Activated CD4-positive, alpha-beta T cell treated with anti-CD3 and anti-CD28 coated beads, Interleukin-2, amount 10 ng/mL, durations not matched to agents 24 days and 14 days (primary cell): ENCODE results near the gene NUDCD3. TPM values are rescaled to one million over a fixed set of nuclear protein-coding genes. Genes with fewer than 3 reads are reported as not detected.
"Not testable (repeated sequence)": the region's sequence is repeated elsewhere in the genome, so short reads cannot be mapped to it uniquely, and the experiment has no call there.

Source experiments
- DNase-seq: peaks from one replicate; pipeline ENCODE4 v3.0.0; 2022
- H3K27ac Mint-ChIP-seq: one replicate; pipeline ENCODE4 v1.8.0; 2022; ENCODE audit warnings: mild to moderate bottlenecking, mixed read lengths
- H3K27me3 Mint-ChIP-seq: one replicate; pipeline ENCODE4 v1.8.0; 2022; ENCODE audit warnings: mixed read lengths
- H3K36me3 Mint-ChIP-seq: one replicate; pipeline ENCODE4 v1.8.0; 2022; ENCODE audit warnings: low read depth, mild to moderate bottlenecking, mixed read lengths
- H3K4me1 Mint-ChIP-seq: one replicate; pipeline ENCODE4 v1.8.0; 2021; ENCODE audit warnings: mixed read lengths
- H3K4me3 Mint-ChIP-seq: one replicate; pipeline ENCODE4 v1.8.0; 2022; ENCODE audit warnings: mild to moderate bottlenecking, moderate library complexity, mixed read lengths
- H3K9me3 Mint-ChIP-seq: one replicate; pipeline ENCODE4 v1.8.0; 2021; ENCODE audit warnings: mixed read lengths
- intact Hi-C: fragments of 100-400 bp; cut with micrococcal nuclease; formaldehyde crosslinking; loops from one replicate; pipeline ENCODE4 v1.15.1; 2023
- total RNA-seq: library from RNA; stranded (reverse); gene quantifications from 2 replicates; pipeline ENCODE4 v1.2.3, GENCODE V29; 2022

NUDCD3 gene
- total RNA-seq, 1 donor from 2014 or later = 92.7 TPM

DNA sequence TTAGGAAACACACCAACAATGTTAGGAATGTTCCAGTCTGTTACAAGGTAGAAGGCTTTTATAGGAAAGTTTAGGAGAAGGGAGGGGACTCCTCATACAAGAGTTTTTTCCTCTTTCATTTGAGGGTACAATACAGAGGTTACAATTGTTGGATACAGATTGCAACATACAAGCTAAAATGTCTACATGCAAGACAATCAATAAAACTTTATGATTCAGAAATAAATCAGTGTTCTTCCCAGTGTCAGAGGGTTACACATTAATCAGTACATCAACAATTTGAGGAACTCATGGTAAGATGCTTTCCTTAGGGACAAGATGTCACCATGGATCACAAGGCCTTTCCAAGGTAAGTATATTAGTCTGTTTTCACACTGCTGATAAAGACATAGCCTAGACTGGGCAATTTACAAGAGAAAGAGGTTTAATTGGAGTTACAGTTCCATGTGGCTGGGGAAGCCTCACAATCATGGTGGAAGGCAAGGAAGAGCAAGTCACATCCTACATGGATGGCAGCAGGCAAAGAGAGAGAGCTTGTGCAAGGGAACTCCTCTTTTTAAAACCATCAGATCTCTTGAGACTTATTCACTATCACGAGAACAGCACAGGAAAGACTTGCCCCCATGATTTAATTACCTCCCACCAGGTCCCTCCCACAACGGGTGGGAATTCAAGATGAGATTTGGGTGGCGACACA, 16.3 kb upstream of the NUDCD3 start:
- H3K9me3 Mint-ChIP-seq = peaks cover 14% of the 10 kb centered on the region
- H3K4me1 Mint-ChIP-seq = not testable (repeated sequence)

GRCh38 chr7:44505595-44505994, 15.1 kb upstream of the NUDCD3 start:
- DNase-seq = no peak
- H3K36me3 Mint-ChIP-seq = no peaks in the 10 kb centered on the region
- peaks cover 4% of the 10 kb centered on the region for H3K4me1 Mint-ChIP-seq
- H3K27ac Mint-ChIP-seq = no peak overlapping the region
- H3K4me3 Mint-ChIP-seq = no peak overlapping the region
- H3K9me3 Mint-ChIP-seq = peaks cover 14% of the 10 kb centered on the region
- intact Hi-C loops = no loop called here
- H3K27me3 Mint-ChIP-seq = peaks cover 6% of the 10 kb centered on the region

More for the DNA sequence above, 16.3 kb upstream of the NUDCD3 start:
- intact Hi-C loops, H3K27ac Mint-ChIP-seq, H3K4me3 Mint-ChIP-seq, DNase-seq, H3K36me3 Mint-ChIP-seq, H3K27me3 Mint-ChIP-seq: not testable (repeated sequence)

DNA sequence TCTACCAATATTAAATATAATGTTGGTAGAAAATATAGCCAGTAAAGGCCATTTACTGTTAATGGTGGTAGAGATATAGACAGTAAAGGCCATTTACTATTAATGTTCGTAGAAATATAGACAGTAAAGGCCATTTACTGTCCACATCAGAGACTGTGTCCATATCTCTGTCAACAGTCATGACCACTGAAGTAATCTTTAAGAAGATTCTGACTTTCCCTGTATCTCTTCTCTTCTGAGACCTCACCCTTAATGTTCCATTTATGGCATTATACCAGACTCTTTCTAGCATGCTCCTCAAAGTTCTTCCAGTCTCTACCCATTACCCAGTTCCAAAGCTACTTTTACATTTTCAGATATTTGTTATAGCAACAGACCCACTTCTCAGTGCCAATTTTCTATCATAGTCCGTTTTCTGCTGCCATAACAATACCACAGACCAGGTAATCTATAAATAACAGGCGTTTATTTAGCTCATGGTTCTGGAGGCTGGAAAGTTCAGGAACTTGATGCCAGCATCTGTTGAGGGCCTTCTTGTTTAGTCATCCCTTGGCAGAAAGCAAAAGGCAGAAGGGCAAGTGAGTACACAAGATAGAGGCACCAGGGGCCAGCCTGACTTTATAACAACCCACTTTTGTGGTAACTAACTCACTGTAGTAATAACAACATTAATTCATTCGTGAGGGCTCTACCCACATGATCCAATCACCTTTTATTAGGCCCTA, 7.9 kb upstream of the NUDCD3 start:
- DNase-seq = no peak
- no peaks in the 10 kb centered on the region for H3K4me1 Mint-ChIP-seq
- peaks cover 4% of the 10 kb centered on the region for H3K27me3 Mint-ChIP-seq
- H3K27ac Mint-ChIP-seq = no peak overlapping the region
- H3K9me3 Mint-ChIP-seq = no peaks in the 10 kb centered on the region
- intact Hi-C loops = no loop called here
- H3K4me3 Mint-ChIP-seq = no peak overlapping the region
- no peaks in the 10 kb centered on the region for H3K36me3 Mint-ChIP-seq

- H3K36me3 Mint-ChIP-seq = no peaks in the 10 kb centered on the region
- no peaks in the 10 kb centered on the region for H3K9me3 Mint-ChIP-seq
- H3K4me1 Mint-ChIP-seq = no peaks in the 10 kb centered on the region
- intact Hi-C loops = no loop called here
- DNase-seq = no peak
- no peak overlapping the region for H3K4me3 Mint-ChIP-seq
- H3K27me3 Mint-ChIP-seq = peaks cover 4% of the 10 kb centered on the region
- H3K27ac Mint-ChIP-seq = no peak overlapping the region
These were observed 6.9 kb upstream of the NUDCD3 start for GRCh38 chr7:44497155-44498027.

DNA sequence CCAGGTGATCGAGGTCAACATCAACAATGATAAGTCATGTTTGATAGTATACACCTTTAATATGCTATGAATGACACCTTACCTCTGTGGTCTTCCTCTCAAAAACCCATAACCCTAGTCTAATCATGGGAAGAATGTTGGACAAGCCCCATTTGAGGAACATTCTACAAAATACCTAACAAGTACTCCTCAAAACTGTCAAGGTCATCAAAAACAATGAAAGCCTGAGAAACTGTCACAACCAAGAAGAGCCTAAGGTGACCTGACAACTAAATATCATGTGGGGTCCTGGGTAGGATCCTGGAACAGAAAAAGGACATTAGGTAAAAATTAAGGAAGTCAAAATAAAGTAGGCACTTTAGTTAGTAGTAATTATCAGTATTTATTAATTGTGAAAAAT, 5.9 kb upstream of the NUDCD3 start:
- Mint-ChIP-seq H3K9me3 (no peaks in the 10 kb centered on the region), H3K27ac (no peak overlapping the region), H3K4me1 (no peaks in the 10 kb centered on the region), H3K36me3 (no peaks in the 10 kb centered on the region), H3K27me3 (peaks cover 2% of the 10 kb centered on the region), H3K4me3 (no peak overlapping the region)
- no peak for DNase-seq
- intact Hi-C loops = no loop called here

DNA sequence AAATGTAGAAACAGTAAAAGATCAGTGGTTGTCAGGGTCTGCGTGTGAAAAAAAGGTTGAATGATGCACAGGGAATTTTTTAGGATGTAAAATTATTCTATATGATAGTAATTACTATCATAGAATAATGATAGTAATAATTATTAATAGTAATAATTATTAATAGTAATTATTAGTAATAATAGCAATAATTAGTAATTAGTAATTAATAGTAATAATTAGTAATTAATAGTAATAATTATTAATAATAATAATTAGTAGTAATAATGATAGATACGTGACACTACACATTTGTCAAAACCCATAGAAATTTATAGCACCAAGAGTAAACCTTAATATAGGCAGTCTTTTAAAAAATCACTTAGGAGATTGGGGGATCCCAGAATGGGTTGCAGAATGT, 4.5 kb upstream of the NUDCD3 start:
- H3K27me3 Mint-ChIP-seq = peaks cover 2% of the 10 kb centered on the region
- no peak for DNase-seq
- H3K27ac Mint-ChIP-seq = no peak overlapping the region
- H3K9me3 Mint-ChIP-seq = no peaks in the 10 kb centered on the region
- H3K4me1 Mint-ChIP-seq = peaks cover 6% of the 10 kb centered on the region
- intact Hi-C loops = loop anchor here (5.0 kb wide), 1 partner anchor 87 kb away; the partner anchor contains the start of gene TMED4
- no peak overlapping the region for H3K4me3 Mint-ChIP-seq
- peaks cover under 1% of the 10 kb centered on the region for H3K36me3 Mint-ChIP-seq

- H3K36me3 Mint-ChIP-seq = peaks cover 18% of the 10 kb centered on the region
- peaks cover 28% of the 10 kb centered on the region for H3K4me1 Mint-ChIP-seq
- intact Hi-C loops = loop anchor here (2.0 to 5.0 kb wide), 2 partner anchors 30 to 91 kb away; partner anchors contain the start of gene TMED4
- no peak for DNase-seq
- no peaks in the 10 kb centered on the region for H3K9me3 Mint-ChIP-seq
- H3K27ac Mint-ChIP-seq = peak overlapping the region; percentile 88
- no peaks in the 10 kb centered on the region for H3K27me3 Mint-ChIP-seq
- H3K4me3 Mint-ChIP-seq = peak overlapping the region; percentile 85
These were observed 771 bp upstream of the NUDCD3 start for GRCh38 chr7:44491229-44491628.

DNA sequence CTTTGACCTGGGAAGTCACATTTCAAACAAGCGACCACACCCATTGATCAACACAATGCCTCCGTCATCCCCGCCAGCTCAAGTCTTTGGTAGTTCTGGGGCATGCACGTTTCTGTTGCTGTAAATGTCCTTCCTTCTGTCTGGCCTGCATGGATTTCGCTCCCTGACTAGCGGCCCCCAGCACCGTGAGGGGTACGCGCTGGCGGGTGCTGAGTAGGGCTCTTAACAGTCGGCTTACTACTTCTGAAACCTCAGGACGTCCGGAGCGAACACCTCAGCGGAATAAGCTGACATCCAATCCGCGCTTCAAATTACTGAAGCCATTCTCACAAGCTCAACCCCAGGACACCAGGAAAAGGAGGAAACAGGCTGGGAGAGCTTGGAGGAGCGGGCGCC, 505 bp downstream of the NUDCD3 start:
- intact Hi-C loops = loop anchor here (2.0 to 5.0 kb wide), 2 partner anchors 29 to 92 kb away; partner anchors contain the start of gene TMED4
- Mint-ChIP-seq H3K9me3 (no peaks in the 10 kb centered on the region), H3K4me3 (peak overlapping the region; percentile 85), H3K27ac (peak overlapping the region; percentile 88), H3K4me1 (peaks cover 36% of the 10 kb centered on the region), H3K27me3 (no peaks in the 10 kb centered on the region), H3K36me3 (peaks cover 25% of the 10 kb centered on the region)
- DNase-seq = no peak

- intact Hi-C loops = no loop called here
- Mint-ChIP-seq H3K27ac (no peak overlapping the region), H3K4me1 (peaks cover 40% of the 10 kb centered on the region), H3K36me3 (peaks cover 35% of the 10 kb centered on the region), H3K27me3 (no peaks in the 10 kb centered on the region), H3K4me3 (peak overlapping the region; percentile 85), H3K9me3 (no peaks in the 10 kb centered on the region)
- no peak for DNase-seq
These were observed 1.5 kb downstream of the NUDCD3 start for GRCh38 chr7:44488955-44489354.

DNA sequence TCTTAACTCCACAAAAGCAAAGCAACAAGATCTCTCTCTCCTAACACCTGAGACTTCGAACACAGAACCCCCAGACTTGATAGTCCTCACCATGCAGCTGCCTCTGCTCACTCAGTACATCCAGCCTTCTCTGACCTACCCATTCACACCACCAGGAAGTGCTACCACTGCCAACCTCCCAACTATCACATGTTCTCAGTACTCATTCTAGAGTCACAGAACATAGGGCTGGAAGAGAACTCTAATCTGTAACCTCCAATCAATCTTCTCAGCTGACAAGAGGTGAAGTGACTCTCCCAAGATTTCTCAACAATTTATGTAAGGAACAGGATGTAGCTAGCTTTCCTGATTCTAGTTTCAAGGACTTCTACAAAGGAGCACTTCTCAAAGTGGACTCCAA, 3.8 kb downstream of the NUDCD3 start:
- Mint-ChIP-seq H3K36me3 (peaks cover 55% of the 10 kb centered on the region), H3K27me3 (no peaks in the 10 kb centered on the region), H3K4me3 (peak overlapping the region; percentile 0), H3K27ac (no peak overlapping the region), H3K4me1 (peaks cover 42% of the 10 kb centered on the region), H3K9me3 (peaks cover 6% of the 10 kb centered on the region)
- peak; percentile 54 for DNase-seq
- intact Hi-C loops = no loop called here

- H3K4me1 Mint-ChIP-seq = peaks cover 40% of the 10 kb centered on the region
These were observed 4.5 kb downstream of the NUDCD3 start for GRCh38 chr7:44486001-44486400.

DNA sequence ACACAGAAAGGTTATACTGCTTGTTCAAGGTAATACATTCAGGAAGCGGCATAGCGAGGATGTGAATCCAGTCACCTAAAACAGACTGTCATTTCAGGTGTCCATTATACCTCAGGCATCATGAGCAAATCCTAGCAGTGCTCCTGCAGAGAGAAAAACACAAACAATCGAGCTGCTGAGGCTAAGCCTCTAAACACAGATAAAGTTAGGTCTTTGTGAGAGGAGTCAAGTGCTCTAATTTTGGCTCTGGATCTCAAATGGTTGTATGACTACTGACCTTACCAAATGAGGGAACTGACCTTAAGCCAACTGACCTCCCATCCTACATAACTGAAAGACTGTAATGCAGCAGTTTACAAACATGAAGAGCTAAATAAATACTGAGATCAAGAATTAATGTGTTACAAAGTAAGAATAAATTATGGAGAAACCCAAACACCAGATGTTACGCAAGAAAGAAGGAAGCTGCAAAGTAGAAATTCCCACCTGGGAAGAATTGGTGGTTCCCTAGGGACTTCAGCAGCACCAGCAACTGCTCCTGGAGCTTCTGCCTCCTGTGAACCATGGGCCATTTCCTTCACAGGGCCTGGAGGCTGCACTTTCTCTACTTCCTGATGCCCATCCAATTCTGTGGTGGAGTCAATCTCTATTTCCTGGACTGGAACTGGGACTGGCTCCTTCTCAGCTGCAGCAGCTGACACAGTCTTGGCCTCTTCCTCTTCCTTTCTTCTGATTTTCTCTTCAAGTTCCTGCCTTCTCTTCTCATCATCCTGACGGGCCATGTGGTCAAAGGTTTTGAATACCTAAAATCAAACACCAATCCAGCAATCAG, 5.8 kb downstream of the NUDCD3 start:
- no peak for DNase-seq
- Mint-ChIP-seq H3K27ac (no peak overlapping the region), H3K4me3 (peak overlapping the region; percentile 11), H3K36me3 (peaks cover 67% of the 10 kb centered on the region), H3K9me3 (peaks cover 6% of the 10 kb centered on the region), H3K27me3 (no peaks in the 10 kb centered on the region), H3K4me1 (peaks cover 37% of the 10 kb centered on the region)
- intact Hi-C loops = no loop called here

More at GRCh38 chr7:44486001-44486400, 4.5 kb downstream of the NUDCD3 start:
- Mint-ChIP-seq H3K27me3 (no peaks in the 10 kb centered on the region), H3K36me3 (peaks cover 60% of the 10 kb centered on the region), H3K9me3 (peaks cover 6% of the 10 kb centered on the region), H3K27ac (no peak overlapping the region), H3K4me3 (no peak overlapping the region)
- intact Hi-C loops = no loop called here
- no peak for DNase-seq
